ENCODE data around the gene DHRSX. TPM values are rescaled to one million over a fixed set of nuclear protein-coding genes. Genes with fewer than 3 reads are reported as not detected.

Gene DHRSX, protein sequence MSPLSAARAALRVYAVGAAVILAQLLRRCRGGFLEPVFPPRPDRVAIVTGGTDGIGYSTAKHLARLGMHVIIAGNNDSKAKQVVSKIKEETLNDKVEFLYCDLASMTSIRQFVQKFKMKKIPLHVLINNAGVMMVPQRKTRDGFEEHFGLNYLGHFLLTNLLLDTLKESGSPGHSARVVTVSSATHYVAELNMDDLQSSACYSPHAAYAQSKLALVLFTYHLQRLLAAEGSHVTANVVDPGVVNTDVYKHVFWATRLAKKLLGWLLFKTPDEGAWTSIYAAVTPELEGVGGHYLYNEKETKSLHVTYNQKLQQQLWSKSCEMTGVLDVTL
- 36.0 to 42.5 TPM (median 41.2 TPM) in 5 replicates for total RNA-seq (2022; extraction: Qiagen RNA extraction; ENCODE audit: low read depth)

GRCh38 chrX:2500803-2501558, at the start of gene DHRSX, which contains the start of gene ZBED1:
Gene DHRSX, minus strand, starts transcription at chrX:2500976. Its CDS starts 51 bp downstream, at chrX:2500925.
Gene ZBED1, minus strand, starts transcription at chrX:2500976. Its CDS starts 10,257 bp downstream, at chrX:2490719.

Other genes with a start within 250 kb of the DHRSX start
- gene ZBED1, start within 50 bp of the DHRSX start, total RNA-seq (2022; extraction: Qiagen RNA extraction; ENCODE audit: low read depth) = 26.7 to 31.0 TPM (median 28.7 TPM) in 5 replicates
- 245 to 271 TPM (median 264 TPM) in 5 replicates for gene CD99, start 190.3 kb upstream of the DHRSX start, total RNA-seq (2022; extraction: Qiagen RNA extraction; ENCODE audit: low read depth)